ENCODE results near the gene MOB1B.

- TF ChIP-seq ZFP3 (CRISPR knock-in tag; IDR thresholded peaks at IDR 0.05) (no peak), ZFP30 (CRISPR knock-in tag; IDR thresholded peaks at IDR 0.05) (no peak), OSR1 (CRISPR knock-in tag; IDR thresholded peaks at IDR 0.05) (no peak), POU6F1 (CRISPR knock-in tag; IDR thresholded peaks at IDR 0.05; ENCODE audit: borderline replicate concordance, low read depth) (no peak), CSDC2 (CRISPR knock-in tag; IDR thresholded peaks at IDR 0.05) (no peak)
- TF ChIP-seq, protein P1, sequence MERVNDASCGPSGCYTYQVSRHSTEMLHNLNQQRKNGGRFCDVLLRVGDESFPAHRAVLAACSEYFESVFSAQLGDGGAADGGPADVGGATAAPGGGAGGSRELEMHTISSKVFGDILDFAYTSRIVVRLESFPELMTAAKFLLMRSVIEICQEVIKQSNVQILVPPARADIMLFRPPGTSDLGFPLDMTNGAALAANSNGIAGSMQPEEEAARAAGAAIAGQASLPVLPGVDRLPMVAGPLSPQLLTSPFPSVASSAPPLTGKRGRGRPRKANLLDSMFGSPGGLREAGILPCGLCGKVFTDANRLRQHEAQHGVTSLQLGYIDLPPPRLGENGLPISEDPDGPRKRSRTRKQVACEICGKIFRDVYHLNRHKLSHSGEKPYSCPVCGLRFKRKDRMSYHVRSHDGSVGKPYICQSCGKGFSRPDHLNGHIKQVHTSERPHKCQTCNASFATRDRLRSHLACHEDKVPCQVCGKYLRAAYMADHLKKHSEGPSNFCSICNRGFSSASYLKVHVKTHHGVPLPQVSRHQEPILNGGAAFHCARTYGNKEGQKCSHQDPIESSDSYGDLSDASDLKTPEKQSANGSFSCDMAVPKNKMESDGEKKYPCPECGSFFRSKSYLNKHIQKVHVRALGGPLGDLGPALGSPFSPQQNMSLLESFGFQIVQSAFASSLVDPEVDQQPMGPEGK (CRISPR knock-in tag; IDR thresholded peaks at IDR 0.05; ENCODE audit: borderline replicate concordance), result no peak
- TF ChIP-seq, protein P2, sequence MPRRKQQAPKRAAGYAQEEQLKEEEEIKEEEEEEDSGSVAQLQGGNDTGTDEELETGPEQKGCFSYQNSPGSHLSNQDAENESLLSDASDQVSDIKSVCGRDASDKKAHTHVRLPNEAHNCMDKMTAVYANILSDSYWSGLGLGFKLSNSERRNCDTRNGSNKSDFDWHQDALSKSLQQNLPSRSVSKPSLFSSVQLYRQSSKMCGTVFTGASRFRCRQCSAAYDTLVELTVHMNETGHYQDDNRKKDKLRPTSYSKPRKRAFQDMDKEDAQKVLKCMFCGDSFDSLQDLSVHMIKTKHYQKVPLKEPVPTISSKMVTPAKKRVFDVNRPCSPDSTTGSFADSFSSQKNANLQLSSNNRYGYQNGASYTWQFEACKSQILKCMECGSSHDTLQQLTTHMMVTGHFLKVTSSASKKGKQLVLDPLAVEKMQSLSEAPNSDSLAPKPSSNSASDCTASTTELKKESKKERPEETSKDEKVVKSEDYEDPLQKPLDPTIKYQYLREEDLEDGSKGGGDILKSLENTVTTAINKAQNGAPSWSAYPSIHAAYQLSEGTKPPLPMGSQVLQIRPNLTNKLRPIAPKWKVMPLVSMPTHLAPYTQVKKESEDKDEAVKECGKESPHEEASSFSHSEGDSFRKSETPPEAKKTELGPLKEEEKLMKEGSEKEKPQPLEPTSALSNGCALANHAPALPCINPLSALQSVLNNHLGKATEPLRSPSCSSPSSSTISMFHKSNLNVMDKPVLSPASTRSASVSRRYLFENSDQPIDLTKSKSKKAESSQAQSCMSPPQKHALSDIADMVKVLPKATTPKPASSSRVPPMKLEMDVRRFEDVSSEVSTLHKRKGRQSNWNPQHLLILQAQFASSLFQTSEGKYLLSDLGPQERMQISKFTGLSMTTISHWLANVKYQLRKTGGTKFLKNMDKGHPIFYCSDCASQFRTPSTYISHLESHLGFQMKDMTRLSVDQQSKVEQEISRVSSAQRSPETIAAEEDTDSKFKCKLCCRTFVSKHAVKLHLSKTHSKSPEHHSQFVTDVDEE (CRISPR knock-in tag; IDR thresholded peaks at IDR 0.05), result no peak
Observed at GRCh38 chr4:71011451-71011850, 109.3 kb downstream of the MOB1B start.

Measured in SK-N-SH treated with all-trans-retinoic acid at 6 μM for 48 hours (cell line).